Measurements from ENCODE around the gene CACNA1C. TPM values are rescaled to one million over a fixed set of nuclear protein-coding genes. Genes with fewer than 3 reads are reported as not detected.

The CACNA1C gene
- total and polyA plus RNA-seq, 10 of the 15 experiments (the other 5 are each of a cell fraction or from before 2014, with no cell fraction given): under 0.01 to 0.15 (median 0.09) TPM; not detected in 5

DNA sequence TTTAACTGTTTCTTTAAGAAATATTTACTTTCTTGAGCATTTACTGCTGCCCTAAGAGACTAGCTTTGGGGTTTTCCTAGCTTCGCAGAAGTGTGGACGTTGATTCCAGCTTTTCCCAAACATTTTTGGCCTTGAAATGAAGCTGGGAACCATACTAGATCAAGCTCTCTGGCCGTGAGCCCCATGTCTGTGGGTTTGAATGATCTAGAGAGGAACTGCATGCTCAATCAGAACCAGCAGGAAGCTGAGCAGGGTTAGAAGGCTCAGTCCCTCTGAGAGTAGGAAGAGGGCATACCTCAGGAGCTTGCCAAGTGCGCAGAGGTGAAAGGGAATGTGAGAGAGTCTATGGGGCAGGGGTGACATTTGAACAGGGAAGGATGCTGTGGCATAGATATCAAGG lies 292.1 kb downstream of the CACNA1C start (continued):
- TF ChIP-seq, protein P1, sequence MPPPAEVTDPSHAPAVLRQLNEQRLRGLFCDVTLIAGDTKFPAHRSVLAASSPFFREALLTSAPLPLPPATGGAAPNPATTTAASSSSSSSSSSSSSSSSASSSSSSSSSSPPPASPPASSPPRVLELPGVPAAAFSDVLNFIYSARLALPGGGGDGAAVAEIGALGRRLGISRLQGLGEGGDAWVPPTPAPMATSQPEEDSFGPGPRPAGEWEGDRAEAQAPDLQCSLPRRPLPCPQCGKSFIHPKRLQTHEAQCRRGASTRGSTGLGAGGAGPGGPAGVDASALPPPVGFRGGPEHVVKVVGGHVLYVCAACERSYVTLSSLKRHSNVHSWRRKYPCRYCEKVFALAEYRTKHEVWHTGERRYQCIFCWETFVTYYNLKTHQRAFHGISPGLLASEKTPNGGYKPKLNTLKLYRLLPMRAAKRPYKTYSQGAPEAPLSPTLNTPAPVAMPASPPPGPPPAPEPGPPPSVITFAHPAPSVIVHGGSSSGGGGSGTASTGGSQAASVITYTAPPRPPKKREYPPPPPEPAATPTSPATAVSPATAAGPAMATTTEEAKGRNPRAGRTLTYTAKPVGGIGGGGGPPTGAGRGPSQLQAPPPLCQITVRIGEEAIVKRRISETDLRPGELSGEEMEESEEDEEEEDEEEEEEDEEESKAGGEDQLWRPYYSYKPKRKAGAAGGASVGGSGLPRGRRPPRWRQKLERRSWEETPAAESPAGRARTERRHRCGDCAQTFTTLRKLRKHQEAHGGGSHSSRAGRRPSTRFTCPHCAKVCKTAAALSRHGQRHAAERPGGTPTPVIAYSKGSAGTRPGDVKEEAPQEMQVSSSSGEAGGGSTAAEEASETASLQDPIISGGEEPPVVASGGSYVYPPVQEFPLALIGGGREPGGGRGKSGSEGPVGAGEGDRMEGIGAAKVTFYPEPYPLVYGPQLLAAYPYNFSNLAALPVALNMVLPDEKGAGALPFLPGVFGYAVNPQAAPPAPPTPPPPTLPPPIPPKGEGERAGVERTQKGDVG (CRISPR knock-in tag; IDR thresholded peaks at IDR 0.05): no peak

DNA sequence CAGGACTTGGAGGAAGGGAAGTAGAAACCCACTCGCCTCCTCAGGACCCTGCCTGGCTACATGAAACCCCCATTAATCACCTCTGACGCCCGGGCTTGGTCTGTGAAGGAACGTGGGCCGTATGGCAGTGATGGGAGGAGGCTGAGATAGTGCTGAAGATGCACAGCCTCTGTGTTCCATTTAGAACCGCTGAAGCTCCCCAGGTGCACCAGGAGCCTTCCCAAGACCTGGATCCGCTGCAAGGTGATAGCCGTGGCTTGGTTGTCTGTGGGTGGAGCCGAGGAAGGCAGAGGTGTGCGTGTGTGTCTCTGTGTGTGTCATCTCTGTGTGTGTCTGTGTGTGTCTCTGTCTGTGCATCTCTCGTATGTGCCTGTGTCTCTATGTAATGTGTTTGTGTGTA lies 293.1 kb downstream of the CACNA1C start:
- Histone ChIP-seq H3K27ac (ENCODE audit: control insufficient read depth, insufficient read depth) (no peak overlapping the region), H3K9ac (ENCODE audit: control insufficient read depth, insufficient read depth, low read length) (no peak overlapping the region), H4K20me1 (ENCODE audit: control insufficient read depth, insufficient read depth) (no peaks in the 10 kb centered on the region), H3K79me2 (ENCODE audit: control insufficient read depth, insufficient read depth, low read length) (no peaks in the 10 kb centered on the region), H2AFZ (ENCODE audit: control insufficient read depth, low read depth, low read length) (no peak overlapping the region), H3K36me3 (ENCODE audit: control insufficient read depth in 2 of 2, insufficient read depth in 2 of 2, low read length in 1 of 2) (no peaks in the 10 kb centered on the region), H3K4me2 (ENCODE audit: control insufficient read depth, insufficient read depth) (no peak overlapping the region), H3K27me3 (replicated peaks in 1 of 2; ENCODE audit: control insufficient read depth in 2 of 2, insufficient read depth in 2 of 2, low read length in 1 of 2) (no peaks in the 10 kb centered on the region), H3K4me1 (ENCODE audit: control insufficient read depth, insufficient read depth, low read length) (no peaks in the 10 kb centered on the region), H3K9me3 (replicated peaks; ENCODE audit: control insufficient read depth, insufficient read depth, low read length) (no peaks in the 10 kb centered on the region), H3K4me3 (no peak overlapping the region)
- DNase-seq (ENCODE audit: low read depth, low spot score): no peak
- ChIA-PET RAD21 (ENCODE audit: unreplicated experiment) (no interaction called here), POLR2A (no interaction called here), CTCF (no interaction called here), SMC1A (ENCODE audit: uncharacterized antibody, unreplicated experiment) (interaction anchor here (0.6 kb wide), 1 partner anchor 11 kb away, joined by 3 read pairs; no protein-coding TSS in a partner anchor)
- ATAC-seq: no peak
- no TSS peak for BruUV-seq (replicated peaks)
- intact Hi-C loops (cut with micrococcal nuclease; ENCODE audit: unreplicated experiment) (no loop called here), in situ Hi-C loops (cut with MboI) (no loop called here)
- WGBS (ENCODE audit: insufficient coverage, insufficient replicate concordance, low lambda C conversion rate, missing lambda C conversion rate): 39% methylated on average over 11 of the region's 11 CpGs
- no peak for FAIRE-seq
- TF ChIP-seq, protein P2, sequence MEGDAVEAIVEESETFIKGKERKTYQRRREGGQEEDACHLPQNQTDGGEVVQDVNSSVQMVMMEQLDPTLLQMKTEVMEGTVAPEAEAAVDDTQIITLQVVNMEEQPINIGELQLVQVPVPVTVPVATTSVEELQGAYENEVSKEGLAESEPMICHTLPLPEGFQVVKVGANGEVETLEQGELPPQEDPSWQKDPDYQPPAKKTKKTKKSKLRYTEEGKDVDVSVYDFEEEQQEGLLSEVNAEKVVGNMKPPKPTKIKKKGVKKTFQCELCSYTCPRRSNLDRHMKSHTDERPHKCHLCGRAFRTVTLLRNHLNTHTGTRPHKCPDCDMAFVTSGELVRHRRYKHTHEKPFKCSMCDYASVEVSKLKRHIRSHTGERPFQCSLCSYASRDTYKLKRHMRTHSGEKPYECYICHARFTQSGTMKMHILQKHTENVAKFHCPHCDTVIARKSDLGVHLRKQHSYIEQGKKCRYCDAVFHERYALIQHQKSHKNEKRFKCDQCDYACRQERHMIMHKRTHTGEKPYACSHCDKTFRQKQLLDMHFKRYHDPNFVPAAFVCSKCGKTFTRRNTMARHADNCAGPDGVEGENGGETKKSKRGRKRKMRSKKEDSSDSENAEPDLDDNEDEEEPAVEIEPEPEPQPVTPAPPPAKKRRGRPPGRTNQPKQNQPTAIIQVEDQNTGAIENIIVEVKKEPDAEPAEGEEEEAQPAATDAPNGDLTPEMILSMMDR (IDR thresholded peaks at IDR 0.05 in 2 of 3, conservative IDR thresholded peaks at IDR 0.05 in 1 of 3; ENCODE audit: control insufficient read depth in 2 of 3, extremely low read depth in 1 of 3, insufficient read depth in 1 of 3, low read depth in 3 of 3, low read length in 3 of 3): no peak
- TF ChIP-seq KLF5 (IDR thresholded peaks at IDR 0.05; ENCODE audit: partially characterized antibody): no peak
- no peak for TF ChIP-seq NFYB (IDR thresholded peaks at IDR 0.05; ENCODE audit: insufficient read depth, low read depth, low read length)
- no peak for TF ChIP-seq CBX5 (IDR thresholded peaks at IDR 0.05; ENCODE audit: low read depth)
- TF ChIP-seq, protein P1 (CRISPR knock-in tag; IDR thresholded peaks at IDR 0.05): no peak
- no peak for TF ChIP-seq MTA3 (IDR thresholded peaks at IDR 0.05; ENCODE audit: borderline replicate concordance, low read length)
- TF ChIP-seq, protein P3, sequence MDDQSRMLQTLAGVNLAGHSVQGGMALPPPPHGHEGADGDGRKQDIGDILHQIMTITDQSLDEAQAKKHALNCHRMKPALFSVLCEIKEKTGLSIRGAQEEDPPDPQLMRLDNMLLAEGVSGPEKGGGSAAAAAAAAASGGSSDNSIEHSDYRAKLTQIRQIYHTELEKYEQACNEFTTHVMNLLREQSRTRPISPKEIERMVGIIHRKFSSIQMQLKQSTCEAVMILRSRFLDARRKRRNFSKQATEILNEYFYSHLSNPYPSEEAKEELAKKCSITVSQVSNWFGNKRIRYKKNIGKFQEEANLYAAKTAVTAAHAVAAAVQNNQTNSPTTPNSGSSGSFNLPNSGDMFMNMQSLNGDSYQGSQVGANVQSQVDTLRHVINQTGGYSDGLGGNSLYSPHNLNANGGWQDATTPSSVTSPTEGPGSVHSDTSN (IDR thresholded peaks at IDR 0.05; ENCODE audit: insufficient replicate concordance, low read depth, low read length): no peak
- TF ChIP-seq CREB1 (IDR thresholded peaks at IDR 0.05; ENCODE audit: low read depth): no peak

All from GM12878 (cell line).